ENCODE data around the gene DDR2. TPM values are rescaled to one million over a fixed set of nuclear protein-coding genes. Genes with fewer than 3 reads are reported as not detected.

DDR2 gene
- total RNA-seq, 1 experiment from 2014 or later = 1.9 TPM

- Histone ChIP-seq H3K27ac (ENCODE audit: low read length) (no peak overlapping the region), H3K36me3 (ENCODE audit: control insufficient read depth, insufficient read depth, low read length) (no peaks in the 10 kb centered on the region), H3K4me1 (ENCODE audit: control insufficient read depth, insufficient read depth, low read length) (no peaks in the 10 kb centered on the region), H3K4me3 (ENCODE audit: low read depth in 2 of 2, low read length in 2 of 2) (no peak overlapping the region), H3K9me3 (ENCODE audit: control insufficient read depth, insufficient read depth, low read depth, low read length) (no peaks in the 10 kb centered on the region), H3K27me3 (ENCODE audit: control insufficient read depth, insufficient read depth, low read length) (no peaks in the 10 kb centered on the region)
- in situ Hi-C loops (cut with HindIII; ENCODE audit: low pct_unique_long_range_greater_than_20kb, low sequenced_read_pairs) (no loop called here), intact Hi-C loops (cut with micrococcal nuclease; ENCODE audit: unreplicated experiment) (no loop called here)
- ATAC-seq (no peak), DNase-seq (ENCODE audit: low read depth, low spot score) (no peak)
- ChIA-PET CTCF (no interaction called here), POLR2A (no interaction called here)
- TF ChIP-seq POLR2AphosphoS5 (IDR thresholded peaks at IDR 0.05; ENCODE audit: low read depth, low read length) (no peak), CTCF (IDR thresholded peaks at IDR 0.05) (no peak), SIN3A (IDR thresholded peaks at IDR 0.05; ENCODE audit: borderline replicate concordance, insufficient read depth, low read depth, low read length) (no peak), REST (IDR thresholded peaks at IDR 0.05; ENCODE audit: insufficient read depth in 1 of 2, low read depth in 2 of 2, low read length in 1 of 2) (no peak), TCF7L2 (IDR thresholded peaks at IDR 0.05; ENCODE audit: low read depth, low read length) (no peak)
- no TSS peak for BruUV-seq (replicated peaks)
These were observed 39.6 kb downstream of the DDR2 start for GRCh38 chr1:162671664-162672410.

- CTCF ChIA-PET = no interaction called here
- Histone ChIP-seq H3K9me3 (ENCODE audit: control insufficient read depth, insufficient read depth, low read depth, low read length) (no peaks in the 10 kb centered on the region), H3K4me1 (ENCODE audit: control insufficient read depth, insufficient read depth, low read length) (no peaks in the 10 kb centered on the region; the same call in 1 of the 2 replicates), H3K27me3 (ENCODE audit: control insufficient read depth, insufficient read depth, low read length) (no peaks in the 10 kb centered on the region), H3K27ac (ENCODE audit: low read length) (no peak overlapping the region), H3K4me3 (ENCODE audit: low read depth in 2 of 2, low read length in 2 of 2) (no peak overlapping the region), H3K36me3 (ENCODE audit: control insufficient read depth, insufficient read depth, low read length) (no peaks in the 10 kb centered on the region)
- BruUV-seq (replicated peaks) = no TSS peak
- intact Hi-C loops (cut with micrococcal nuclease; ENCODE audit: unreplicated experiment) = no loop called here
- in situ Hi-C loops (cut with HindIII; ENCODE audit: low pct_unique_long_range_greater_than_20kb, low sequenced_read_pairs) = no loop called here
- DNase-seq (ENCODE audit: low read depth, low spot score) = no peak
- no peak for ATAC-seq
- no peak for TF ChIP-seq TCF7L2 (IDR thresholded peaks at IDR 0.05; ENCODE audit: low read depth, low read length)
- no peak for TF ChIP-seq POLR2AphosphoS5 (IDR thresholded peaks at IDR 0.05; ENCODE audit: low read depth, low read length)
- TF ChIP-seq REST (IDR thresholded peaks at IDR 0.05; ENCODE audit: insufficient read depth in 1 of 2, low read depth in 2 of 2, low read length in 1 of 2) = no peak
- TF ChIP-seq SIN3A (IDR thresholded peaks at IDR 0.05; ENCODE audit: borderline replicate concordance, insufficient read depth, low read depth, low read length) = no peak
- no peak for TF ChIP-seq CTCF (IDR thresholded peaks at IDR 0.05)
- POLR2A ChIA-PET = no interaction called here
These were observed 40.5 kb downstream of the DDR2 start for GRCh38 chr1:162672622-162673260.
